HG03196 (cell line): ENCODE results near the gene CWC22.
"Not testable (repeated sequence)": the region's sequence is repeated elsewhere in the genome, so short reads cannot be mapped to it uniquely, and the experiment has no call there.

Experiments used
- ATAC-seq: cut with Tn5 transposase; IDR thresholded peaks from one replicate; pipeline ENCODE4 v1.9.1; 2021; ENCODE audit not compliant: unreplicated experiment

The CWC22 gene

GRCh38 chr2:180006781-180007579 lies at the start of gene CWC22:
TSS of gene CWC22 (minus strand) at chr2:180007297. CDS start at chr2:179993341, 13,956 bp downstream.
- peak; percentile 99 for ATAC-seq

- no peak for ATAC-seq
These were observed 49.4 kb upstream of the CWC22 start for GRCh38 chr2:180056367-180057118.

GRCh38 chr2:180054576-180054975 lies 47.5 kb upstream of the CWC22 start:
- ATAC-seq = not testable (repeated sequence)

- ATAC-seq = no peak
These were observed 43.1 kb upstream of the CWC22 start for GRCh38 chr2:180050246-180050645.

GRCh38 chr2:180048251-180048650 lies 41.2 kb upstream of the CWC22 start:
- ATAC-seq = no peak

- ATAC-seq = no peak
These were observed 39.7 kb upstream of the CWC22 start for GRCh38 chr2:180046776-180047175.

- ATAC-seq = no peak
These were observed 39.1 kb upstream of the CWC22 start for GRCh38 chr2:180046202-180046601.

- no peak for ATAC-seq
These were observed 33.2 kb upstream of the CWC22 start for GRCh38 chr2:180040146-180040925.

GRCh38 chr2:180038997-180039396 lies 31.9 kb upstream of the CWC22 start:
- no peak for ATAC-seq

GRCh38 chr2:180033993-180034894 lies 27.1 kb upstream of the CWC22 start:
- no peak for ATAC-seq

- no peak for ATAC-seq
These were observed 22.5 kb upstream of the CWC22 start for GRCh38 chr2:180029575-180029974.

GRCh38 chr2:180021850-180022249 lies 14.8 kb upstream of the CWC22 start:
- ATAC-seq = no peak

- no peak for ATAC-seq
These were observed 10.7 kb upstream of the CWC22 start for GRCh38 chr2:180017784-180018183.

- ATAC-seq = no peak
These were observed 9.8 kb upstream of the CWC22 start for GRCh38 chr2:180016937-180017336.

- ATAC-seq = no peak
These were observed 9.0 kb upstream of the CWC22 start for GRCh38 chr2:180015951-180016709.

GRCh38 chr2:180012523-180012922 lies 5.4 kb upstream of the CWC22 start:
- no peak for ATAC-seq

GRCh38 chr2:180010701-180011100 lies 3.6 kb upstream of the CWC22 start:
- ATAC-seq = no peak

- no peak for ATAC-seq
These were observed 866 bp downstream of the CWC22 start for GRCh38 chr2:180006231-180006630.

- not testable (repeated sequence) for ATAC-seq
These were observed 1.6 kb downstream of the CWC22 start for GRCh38 chr2:180005465-180005864.

GRCh38 chr2:180004731-180005130 lies 2.4 kb downstream of the CWC22 start:
- no peak for ATAC-seq
